ENCODE data around the gene GPR32.

DNA sequence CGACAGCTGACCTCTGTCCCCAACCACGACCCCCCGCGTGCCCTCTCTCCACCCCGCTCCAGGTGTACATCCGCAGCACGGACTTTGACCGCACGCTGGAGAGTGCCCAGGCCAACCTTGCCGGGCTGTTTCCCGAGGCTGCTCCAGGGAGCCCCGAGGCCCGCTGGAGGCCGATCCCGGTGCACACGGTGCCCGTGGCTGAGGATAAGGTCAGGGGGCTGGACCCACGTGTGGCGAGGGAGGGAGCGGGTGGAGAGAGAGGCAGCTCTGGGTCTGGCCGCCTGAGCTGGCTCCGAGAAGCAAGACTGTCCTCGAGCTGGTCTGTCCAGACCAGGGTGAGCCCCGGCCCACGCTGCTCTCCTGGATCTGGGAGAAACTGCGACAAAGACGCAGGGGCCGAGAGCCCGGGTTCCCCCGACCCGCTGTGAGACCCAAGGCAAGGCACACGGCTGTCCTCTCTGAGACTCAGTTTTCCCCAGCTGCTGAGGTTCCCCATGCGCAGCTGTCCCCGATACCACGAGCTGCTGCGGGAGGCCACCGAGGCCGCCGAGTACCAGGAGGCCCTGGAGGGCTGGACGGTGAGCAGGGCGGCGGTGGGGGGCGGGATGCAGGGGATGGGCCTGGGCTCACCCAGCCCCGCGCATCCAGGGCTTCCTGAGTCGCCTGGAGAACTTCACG, 21.5 kb downstream of the GPR32 start:
- TF ChIP-seq POLR2A (IDR thresholded peaks at IDR 0.05) (no peak), EP300 (IDR thresholded peaks at IDR 0.05) (no peak)
- TF ChIP-seq, protein P1, sequence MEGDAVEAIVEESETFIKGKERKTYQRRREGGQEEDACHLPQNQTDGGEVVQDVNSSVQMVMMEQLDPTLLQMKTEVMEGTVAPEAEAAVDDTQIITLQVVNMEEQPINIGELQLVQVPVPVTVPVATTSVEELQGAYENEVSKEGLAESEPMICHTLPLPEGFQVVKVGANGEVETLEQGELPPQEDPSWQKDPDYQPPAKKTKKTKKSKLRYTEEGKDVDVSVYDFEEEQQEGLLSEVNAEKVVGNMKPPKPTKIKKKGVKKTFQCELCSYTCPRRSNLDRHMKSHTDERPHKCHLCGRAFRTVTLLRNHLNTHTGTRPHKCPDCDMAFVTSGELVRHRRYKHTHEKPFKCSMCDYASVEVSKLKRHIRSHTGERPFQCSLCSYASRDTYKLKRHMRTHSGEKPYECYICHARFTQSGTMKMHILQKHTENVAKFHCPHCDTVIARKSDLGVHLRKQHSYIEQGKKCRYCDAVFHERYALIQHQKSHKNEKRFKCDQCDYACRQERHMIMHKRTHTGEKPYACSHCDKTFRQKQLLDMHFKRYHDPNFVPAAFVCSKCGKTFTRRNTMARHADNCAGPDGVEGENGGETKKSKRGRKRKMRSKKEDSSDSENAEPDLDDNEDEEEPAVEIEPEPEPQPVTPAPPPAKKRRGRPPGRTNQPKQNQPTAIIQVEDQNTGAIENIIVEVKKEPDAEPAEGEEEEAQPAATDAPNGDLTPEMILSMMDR (IDR thresholded peaks at IDR 0.05): no peak
